Ammon's horn (tissue), 1 donor: Measurements from ENCODE around the gene CFAP90.

ENCODE experiments used
- DNase-seq: peaks from one replicate; pipeline ENCODE4 v3.0.0-alpha.2; 2016; ENCODE audit warnings: low spot score

The CFAP90 gene

GRCh38 chr5:7823594-7823993 lies 27.3 kb downstream of the CFAP90 start:
- no peak for DNase-seq

- DNase-seq = no peak
These were observed 28.5 kb downstream of the CFAP90 start for GRCh38 chr5:7822449-7822848.

GRCh38 chr5:7816535-7816901 lies 34.4 kb downstream of the CFAP90 start:
- no peak for DNase-seq

- peak; percentile 88 for DNase-seq
These were observed 34.9 kb downstream of the CFAP90 start for GRCh38 chr5:7815892-7816534.

- no peak for DNase-seq
These were observed 36.1 kb downstream of the CFAP90 start for GRCh38 chr5:7814816-7815215.

- DNase-seq = no peak
These were observed 37.4 kb downstream of the CFAP90 start for GRCh38 chr5:7813576-7813975.

GRCh38 chr5:7813007-7813406 lies 37.9 kb downstream of the CFAP90 start:
- no peak for DNase-seq

- no peak for DNase-seq
These were observed 39.2 kb downstream of the CFAP90 start for GRCh38 chr5:7811715-7812114.

- no peak for DNase-seq
These were observed 41.9 kb downstream of the CFAP90 start for GRCh38 chr5:7808998-7809397.

- no peak for DNase-seq
These were observed 45.6 kb downstream of the CFAP90 start for GRCh38 chr5:7805379-7805778.

- no peak for DNase-seq
These were observed 47.0 kb downstream of the CFAP90 start for GRCh38 chr5:7803937-7804336.

GRCh38 chr5:7802855-7803254 lies 48.1 kb downstream of the CFAP90 start:
- DNase-seq = no peak

- peak; percentile 75 for DNase-seq
These were observed 48.9 kb downstream of the CFAP90 start for GRCh38 chr5:7801891-7802614.

GRCh38 chr5:7795306-7795705 lies 55.6 kb downstream of the CFAP90 start:
- DNase-seq = peak; percentile 63

GRCh38 chr5:7794823-7795222 lies 56.1 kb downstream of the CFAP90 start:
- DNase-seq = no peak

- peak; percentile 73 for DNase-seq
These were observed 56.6 kb downstream of the CFAP90 start for GRCh38 chr5:7794311-7794710.

GRCh38 chr5:7793895-7794294 lies 57.0 kb downstream of the CFAP90 start:
- peak; percentile 23 for DNase-seq

GRCh38 chr5:7789567-7789966 lies 61.4 kb downstream of the CFAP90 start:
- no peak for DNase-seq

GRCh38 chr5:7787770-7788169 lies 63.2 kb downstream of the CFAP90 start:
- no peak for DNase-seq

- no peak for DNase-seq
These were observed 66.1 kb downstream of the CFAP90 start for GRCh38 chr5:7784683-7785380.

GRCh38 chr5:7781899-7782298 lies 69.0 kb downstream of the CFAP90 start:
- no peak for DNase-seq
